ENCODE data around the gene PLA2G4F.

- no peak for TF ChIP-seq FOSL2 (IDR thresholded peaks at IDR 0.05; ENCODE audit: borderline replicate concordance, low read depth)
- no peak for TF ChIP-seq TEAD4 (IDR thresholded peaks at IDR 0.05; ENCODE audit: borderline replicate concordance, insufficient read depth)
- TF ChIP-seq CTCF (IDR thresholded peaks at IDR 0.05) = no peak
- no peak for TF ChIP-seq POLR2AphosphoS5 (IDR thresholded peaks at IDR 0.05; ENCODE audit: low read depth, low read length)
- no peak for TF ChIP-seq TCF12 (IDR thresholded peaks at IDR 0.05)
- no peak for TF ChIP-seq IRF3 (IDR thresholded peaks at IDR 0.05; ENCODE audit: low read depth, low read length)
- TF ChIP-seq SMC3 (IDR thresholded peaks at IDR 0.05; ENCODE audit: low read depth, low read length) = no peak
- TF ChIP-seq TAF1 (IDR thresholded peaks at IDR 0.05; ENCODE audit: borderline replicate concordance, low read depth, low read length) = no peak
- TF ChIP-seq REST (IDR thresholded peaks at IDR 0.05; ENCODE audit: low read depth, low read length) = no peak
- no peak for TF ChIP-seq GATA2 (CRISPR knock-in tag; IDR thresholded peaks at IDR 0.05)
Measured at GRCh38 chr15:42178056-42178455, 21.6 kb upstream of the PLA2G4F start.
